HEK293 (cell line): ENCODE measurements around the gene COL1A1.

Source experiments
- CTCF ChIA-PET: fragments of 350-600 bp; formaldehyde crosslinking; extraction: SDS; loops from one replicate; lab custom pipeline; 2021; ENCODE audit warnings: antibody characterized with exemption; lab: Yijun Ruan, JAX
- POLR2A ChIA-PET: fragments of 300-600 bp; formaldehyde crosslinking; extraction: SDS; loops from one replicate; lab custom pipeline; 2020; ENCODE audit warnings: antibody characterized with exemption, inconsistent platforms; lab: Yijun Ruan, JAX
- H3K27ac ChIP-seq: fragments of 200-500 bp; sonication (Bioruptor generic); 2 replicates; pipeline ENCODE4 v1.5.1; 2014; ENCODE audit warnings: low read depth, low read length, control low read depth, inconsistent platforms; ENCODE audit errors: extremely low read depth
- H3K36me3 ChIP-seq, 2 experiments: fragments of 200-500 bp in 1 of 2; sonication (Bioruptor generic) in 1 of 2; 1 replicate in 1 of 2; 2 replicates in 1 of 2; pipeline ENCODE4 v1.5.1; 2014 to 2017; ENCODE audit warnings: inconsistent platforms in 2 of 2, low read length in 2 of 2; ENCODE audit not compliant: control insufficient read depth in 2 of 2, insufficient read depth in 1 of 2
- H3K4me1 ChIP-seq: fragments of 200-500 bp; sonication (Bioruptor generic); 2 replicates; pipeline ENCODE4 v1.5.1; 2014; ENCODE audit warnings: mild to moderate bottlenecking, low read length, inconsistent platforms; ENCODE audit not compliant: control insufficient read depth, insufficient read depth
- H3K4me3 ChIP-seq: 2 replicates; pipeline ENCODE4 v1.5.1; 2011; ENCODE audit warnings: low read depth, mild to moderate bottlenecking, control low read depth, low read length, moderate library complexity
- H3K9me3 ChIP-seq: fragments of 200-500 bp; sonication (Bioruptor generic); 2 replicates; pipeline ENCODE4 v1.5.1; 2014; ENCODE audit warnings: low read depth, low read length, inconsistent platforms; ENCODE audit not compliant: control insufficient read depth, insufficient read depth
- BCL11B ChIP-seq: fragments of 450-650 bp; formaldehyde crosslinking; IDR thresholded peaks from 2 replicates; pipeline ENCODE4 v1.5.1; 2016; ENCODE audit warnings: low read depth, missing biosample characterization, missing genetic modification characterization
- KLF10 ChIP-seq: fragments of 450-650 bp; IDR thresholded peaks from 2 replicates; pipeline ENCODE4 v1.5.1; 2018; ENCODE audit warnings: missing biosample characterization, mild to moderate bottlenecking, missing genetic modification characterization
- TCF7L2 ChIP-seq: IDR thresholded peaks from 2 replicates; pipeline ENCODE4 v1.6.1; 2011; ENCODE audit warnings: low read depth, mild to moderate bottlenecking, inconsistent platforms, low read length, moderate library complexity, borderline replicate concordance
- ZNF433 ChIP-seq: fragments of 450-650 bp; formaldehyde crosslinking; IDR thresholded peaks from 2 replicates; pipeline ENCODE4 v1.5.1; 2016; ENCODE audit warnings: missing biosample characterization, missing genetic modification characterization, low read depth
- ZNF560 ChIP-seq: fragments of 450-650 bp; formaldehyde crosslinking; IDR thresholded peaks from 2 replicates; pipeline ENCODE4 v1.5.1; 2017; ENCODE audit warnings: missing biosample characterization, missing genetic modification characterization, borderline replicate concordance
- ZNF623 ChIP-seq: fragments of 450-650 bp; formaldehyde crosslinking; IDR thresholded peaks from 2 replicates; pipeline ENCODE4 v1.5.1; 2016; ENCODE audit warnings: missing biosample characterization, missing genetic modification characterization
- ZNF837 ChIP-seq: fragments of 450-650 bp; formaldehyde crosslinking; IDR thresholded peaks from 2 replicates; pipeline ENCODE4 v1.5.1; 2016; ENCODE audit warnings: missing biosample characterization, missing genetic modification characterization
- TF ChIP-seq, protein P1 (sequence below): fragments of 450-650 bp; formaldehyde crosslinking; IDR thresholded peaks from 2 replicates; pipeline ENCODE4 v1.5.1; 2017; ENCODE audit warnings: missing biosample characterization, missing genetic modification characterization
- TF ChIP-seq, protein P2 (sequence below): fragments of 450-650 bp; formaldehyde crosslinking; IDR thresholded peaks from 2 replicates; pipeline ENCODE4 v1.5.1; 2017; ENCODE audit warnings: missing biosample characterization, missing genetic modification characterization
- TF ChIP-seq, protein P3 (sequence below): fragments of 450-650 bp; formaldehyde crosslinking; IDR thresholded peaks from 2 replicates; pipeline ENCODE4 v1.5.1; 2016; ENCODE audit warnings: missing biosample characterization, missing genetic modification characterization
- TF ChIP-seq, protein P4 (sequence below): fragments of 450-650 bp; formaldehyde crosslinking; IDR thresholded peaks from 2 replicates; pipeline ENCODE4 v1.5.1; 2016; ENCODE audit warnings: missing biosample characterization, missing genetic modification characterization
- TF ChIP-seq, protein P5 (sequence below): fragments of 450-650 bp; formaldehyde crosslinking; IDR thresholded peaks from 2 replicates; pipeline ENCODE4 v1.5.1; 2016; ENCODE audit warnings: missing biosample characterization, missing genetic modification characterization, low read depth

Gene COL1A1

DNA sequence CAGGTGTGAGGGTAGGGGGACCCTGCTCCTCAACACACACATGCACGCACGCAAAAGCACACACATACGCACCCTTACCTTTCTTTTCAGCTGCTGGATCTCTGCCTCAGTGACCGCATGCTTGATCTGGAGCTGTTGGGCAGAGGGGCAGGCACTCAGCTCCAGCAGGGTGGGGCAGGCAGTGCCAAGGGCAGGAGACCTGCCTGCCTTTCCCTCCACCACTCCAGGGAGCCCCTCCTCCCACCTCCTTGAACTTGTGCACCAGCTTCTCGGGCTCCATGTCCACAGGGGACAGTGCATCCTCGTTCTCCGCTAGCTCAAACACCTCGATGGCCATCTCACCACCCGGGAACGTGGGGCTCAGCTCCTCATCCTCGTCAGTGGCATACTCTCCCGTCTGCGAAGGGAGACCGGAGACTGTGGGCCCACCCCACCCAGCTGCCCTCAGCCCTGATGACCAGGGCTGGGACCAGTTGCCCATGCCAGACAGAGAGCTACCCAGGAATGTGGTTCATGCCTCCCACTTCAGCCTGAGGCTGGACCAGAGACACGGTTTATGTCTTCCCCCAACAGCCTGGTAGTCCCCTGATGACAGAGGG is 62.1 kb downstream of the COL1A1 start (continued):
- TF ChIP-seq ZNF837 (no peak), ZNF560 (tag by site-specific recombination) (no peak), TCF7L2 (no peak), BCL11B (tag by site-specific recombination) (no peak)
- TF ChIP-seq, protein P1, sequence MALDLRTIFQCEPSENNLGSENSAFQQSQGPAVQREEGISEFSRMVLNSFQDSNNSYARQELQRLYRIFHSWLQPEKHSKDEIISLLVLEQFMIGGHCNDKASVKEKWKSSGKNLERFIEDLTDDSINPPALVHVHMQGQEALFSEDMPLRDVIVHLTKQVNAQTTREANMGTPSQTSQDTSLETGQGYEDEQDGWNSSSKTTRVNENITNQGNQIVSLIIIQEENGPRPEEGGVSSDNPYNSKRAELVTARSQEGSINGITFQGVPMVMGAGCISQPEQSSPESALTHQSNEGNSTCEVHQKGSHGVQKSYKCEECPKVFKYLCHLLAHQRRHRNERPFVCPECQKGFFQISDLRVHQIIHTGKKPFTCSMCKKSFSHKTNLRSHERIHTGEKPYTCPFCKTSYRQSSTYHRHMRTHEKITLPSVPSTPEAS, result no peak

DNA sequence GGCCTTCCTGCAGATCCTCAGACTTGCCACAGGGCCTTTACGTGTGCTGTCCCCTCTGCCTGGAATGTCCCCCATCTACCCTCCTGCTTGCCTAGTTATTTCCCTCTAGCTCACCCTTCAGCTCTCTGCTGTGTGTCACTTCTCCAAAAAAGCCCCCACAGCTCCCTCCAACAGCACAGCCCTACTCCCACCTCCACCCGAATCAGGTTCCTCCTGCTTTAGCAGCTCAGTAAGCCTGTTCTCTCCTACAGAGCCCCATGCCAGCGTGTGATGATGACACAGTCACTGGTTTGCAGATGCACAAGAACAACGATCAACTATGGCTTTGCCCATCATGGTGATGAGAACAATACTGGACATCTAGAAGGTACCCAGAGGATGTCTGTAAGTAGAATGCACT is 64.4 kb downstream of the COL1A1 start:
- POLR2A ChIA-PET, result interaction anchor here (0.9 to 2.4 kb wide), 5 partner anchors 13 to 41 kb away, joined by 3 to 10 read pairs (median 3); partner anchors contain the start of gene PPP1R9B
- peaks cover 26 to 89% of the 10 kb centered on the region in 2 experiments for H3K36me3 ChIP-seq
- no peaks in the 10 kb centered on the region for H3K9me3 ChIP-seq
- CTCF ChIA-PET, result interaction anchor here (0.6 to 1.5 kb wide), 5 partner anchors 22 to 63 kb away, joined by 3 to 10 read pairs (median 3); partner anchors contain the start of gene PDK2
- TF ChIP-seq, protein P2, sequence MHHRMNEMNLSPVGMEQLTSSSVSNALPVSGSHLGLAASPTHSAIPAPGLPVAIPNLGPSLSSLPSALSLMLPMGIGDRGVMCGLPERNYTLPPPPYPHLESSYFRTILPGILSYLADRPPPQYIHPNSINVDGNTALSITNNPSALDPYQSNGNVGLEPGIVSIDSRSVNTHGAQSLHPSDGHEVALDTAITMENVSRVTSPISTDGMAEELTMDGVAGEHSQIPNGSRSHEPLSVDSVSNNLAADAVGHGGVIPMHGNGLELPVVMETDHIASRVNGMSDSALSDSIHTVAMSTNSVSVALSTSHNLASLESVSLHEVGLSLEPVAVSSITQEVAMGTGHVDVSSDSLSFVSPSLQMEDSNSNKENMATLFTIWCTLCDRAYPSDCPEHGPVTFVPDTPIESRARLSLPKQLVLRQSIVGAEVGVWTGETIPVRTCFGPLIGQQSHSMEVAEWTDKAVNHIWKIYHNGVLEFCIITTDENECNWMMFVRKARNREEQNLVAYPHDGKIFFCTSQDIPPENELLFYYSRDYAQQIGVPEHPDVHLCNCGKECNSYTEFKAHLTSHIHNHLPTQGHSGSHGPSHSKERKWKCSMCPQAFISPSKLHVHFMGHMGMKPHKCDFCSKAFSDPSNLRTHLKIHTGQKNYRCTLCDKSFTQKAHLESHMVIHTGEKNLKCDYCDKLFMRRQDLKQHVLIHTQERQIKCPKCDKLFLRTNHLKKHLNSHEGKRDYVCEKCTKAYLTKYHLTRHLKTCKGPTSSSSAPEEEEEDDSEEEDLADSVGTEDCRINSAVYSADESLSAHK, result no peak
- TF ChIP-seq ZNF623 (tag by site-specific recombination), result peak; percentile 51
- no peak overlapping the region for H3K4me3 ChIP-seq
- no peaks in the 10 kb centered on the region for H3K4me1 ChIP-seq
- H3K27ac ChIP-seq, result no peak overlapping the region

DNA sequence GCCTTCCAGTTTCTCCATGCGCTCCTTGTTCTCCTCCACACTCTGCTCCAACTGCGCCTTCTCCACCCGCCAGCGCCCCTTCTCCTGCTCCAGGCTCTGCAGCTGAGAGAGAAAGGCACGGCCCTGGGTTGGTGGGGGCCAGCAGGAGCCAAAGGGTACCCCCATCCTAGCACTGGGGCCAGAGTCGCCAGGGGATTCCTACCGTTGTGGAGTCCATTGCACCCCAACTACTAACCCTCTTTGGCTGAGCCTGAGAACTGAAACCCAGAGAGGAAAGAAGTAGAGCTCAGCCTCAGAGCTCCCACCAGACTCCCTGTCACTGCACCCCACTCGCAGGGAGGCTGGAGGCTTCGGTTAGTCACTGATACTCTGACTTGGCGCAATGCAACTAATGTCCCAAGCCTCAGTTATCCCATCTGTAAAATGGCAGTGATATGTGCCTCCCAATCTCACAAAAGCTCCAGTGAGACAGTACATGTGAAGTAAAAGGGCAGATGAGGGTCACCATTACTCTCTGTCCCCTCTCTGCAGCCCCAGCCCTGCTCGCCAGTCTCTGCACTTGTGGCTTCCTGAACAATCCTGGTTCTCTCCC is 65.2 kb downstream of the COL1A1 start:
- peaks cover 22 to 80% of the 10 kb centered on the region in 2 experiments for H3K36me3 ChIP-seq
- no peaks in the 10 kb centered on the region for H3K4me1 ChIP-seq
- H3K9me3 ChIP-seq, result no peaks in the 10 kb centered on the region
- H3K4me3 ChIP-seq, result no peak overlapping the region
- H3K27ac ChIP-seq, result no peak overlapping the region
- TF ChIP-seq, protein P3, sequence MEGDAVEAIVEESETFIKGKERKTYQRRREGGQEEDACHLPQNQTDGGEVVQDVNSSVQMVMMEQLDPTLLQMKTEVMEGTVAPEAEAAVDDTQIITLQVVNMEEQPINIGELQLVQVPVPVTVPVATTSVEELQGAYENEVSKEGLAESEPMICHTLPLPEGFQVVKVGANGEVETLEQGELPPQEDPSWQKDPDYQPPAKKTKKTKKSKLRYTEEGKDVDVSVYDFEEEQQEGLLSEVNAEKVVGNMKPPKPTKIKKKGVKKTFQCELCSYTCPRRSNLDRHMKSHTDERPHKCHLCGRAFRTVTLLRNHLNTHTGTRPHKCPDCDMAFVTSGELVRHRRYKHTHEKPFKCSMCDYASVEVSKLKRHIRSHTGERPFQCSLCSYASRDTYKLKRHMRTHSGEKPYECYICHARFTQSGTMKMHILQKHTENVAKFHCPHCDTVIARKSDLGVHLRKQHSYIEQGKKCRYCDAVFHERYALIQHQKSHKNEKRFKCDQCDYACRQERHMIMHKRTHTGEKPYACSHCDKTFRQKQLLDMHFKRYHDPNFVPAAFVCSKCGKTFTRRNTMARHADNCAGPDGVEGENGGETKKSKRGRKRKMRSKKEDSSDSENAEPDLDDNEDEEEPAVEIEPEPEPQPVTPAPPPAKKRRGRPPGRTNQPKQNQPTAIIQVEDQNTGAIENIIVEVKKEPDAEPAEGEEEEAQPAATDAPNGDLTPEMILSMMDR (tag by site-specific recombination), result no peak
- TF ChIP-seq ZNF433 (tag by site-specific recombination) (no peak), KLF10 (tag by site-specific recombination) (no peak)
- TF ChIP-seq, protein P4, sequence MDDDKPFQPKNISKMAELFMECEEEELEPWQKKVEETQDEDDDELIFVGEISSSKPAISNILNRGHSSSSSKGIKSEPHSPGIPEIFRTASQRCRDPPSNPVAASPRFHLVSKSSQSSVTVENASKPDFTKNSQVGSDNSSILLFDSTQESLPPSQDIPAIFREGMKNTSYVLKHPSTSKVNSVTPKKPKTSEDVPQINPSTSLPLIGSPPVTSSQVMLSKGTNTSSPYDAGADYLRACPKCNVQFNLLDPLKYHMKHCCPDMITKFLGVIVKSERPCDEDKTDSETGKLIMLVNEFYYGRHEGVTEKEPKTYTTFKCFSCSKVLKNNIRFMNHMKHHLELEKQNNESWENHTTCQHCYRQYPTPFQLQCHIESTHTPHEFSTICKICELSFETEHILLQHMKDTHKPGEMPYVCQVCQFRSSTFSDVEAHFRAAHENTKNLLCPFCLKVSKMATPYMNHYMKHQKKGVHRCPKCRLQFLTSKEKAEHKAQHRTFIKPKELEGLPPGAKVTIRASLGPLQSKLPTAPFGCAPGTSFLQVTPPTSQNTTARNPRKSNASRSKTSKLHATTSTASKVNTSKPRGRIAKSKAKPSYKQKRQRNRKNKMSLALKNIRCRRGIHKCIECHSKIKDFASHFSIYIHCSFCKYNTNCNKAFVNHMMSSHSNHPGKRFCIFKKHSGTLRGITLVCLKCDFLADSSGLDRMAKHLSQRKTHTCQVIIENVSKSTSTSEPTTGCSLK (tag by site-specific recombination), result no peak
- TF ChIP-seq, protein P5, sequence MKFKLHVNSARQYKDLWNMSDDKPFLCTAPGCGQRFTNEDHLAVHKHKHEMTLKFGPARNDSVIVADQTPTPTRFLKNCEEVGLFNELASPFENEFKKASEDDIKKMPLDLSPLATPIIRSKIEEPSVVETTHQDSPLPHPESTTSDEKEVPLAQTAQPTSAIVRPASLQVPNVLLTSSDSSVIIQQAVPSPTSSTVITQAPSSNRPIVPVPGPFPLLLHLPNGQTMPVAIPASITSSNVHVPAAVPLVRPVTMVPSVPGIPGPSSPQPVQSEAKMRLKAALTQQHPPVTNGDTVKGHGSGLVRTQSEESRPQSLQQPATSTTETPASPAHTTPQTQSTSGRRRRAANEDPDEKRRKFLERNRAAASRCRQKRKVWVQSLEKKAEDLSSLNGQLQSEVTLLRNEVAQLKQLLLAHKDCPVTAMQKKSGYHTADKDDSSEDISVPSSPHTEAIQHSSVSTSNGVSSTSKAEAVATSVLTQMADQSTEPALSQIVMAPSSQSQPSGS (tag by site-specific recombination), result no peak
- ChIA-PET POLR2A (interaction anchor here (0.9 to 2.4 kb wide), 4 partner anchors 16 to 42 kb away, joined by 3 to 10 read pairs (median 3); no protein-coding TSS in a partner anchor), CTCF (interaction anchor here (0.9 to 1.5 kb wide), 5 partner anchors 21 to 42 kb away, joined by 3 to 10 read pairs (median 5); partner anchors contain the start of genes PDK2 and SGCA)
